HG02623 (cell line): ENCODE measurements around the gene SERPINA5.

ENCODE experiments used
- ATAC-seq: cut with Tn5 transposase; IDR thresholded peaks from one replicate; pipeline ENCODE4 v1.9.1; 2021; ENCODE audit warnings: moderate library complexity; ENCODE audit not compliant: unreplicated experiment

Gene SERPINA5

GRCh38 chr14:94548999-94549985, 31.9 kb upstream of the SERPINA5 start:
- no peak for ATAC-seq

GRCh38 chr14:94550041-94550440, 31.2 kb upstream of the SERPINA5 start:
- ATAC-seq: no peak

GRCh38 chr14:94555991-94556390, 25.2 kb upstream of the SERPINA5 start:
- ATAC-seq: no peak

- ATAC-seq: no peak
These were observed 23.9 kb upstream of the SERPINA5 start for GRCh38 chr14:94557327-94557726.

GRCh38 chr14:94558842-94559241, 22.4 kb upstream of the SERPINA5 start:
- ATAC-seq: no peak

GRCh38 chr14:94559638-94560290, 21.5 kb upstream of the SERPINA5 start:
- no peak for ATAC-seq

- ATAC-seq: no peak
These were observed 20.9 kb upstream of the SERPINA5 start for GRCh38 chr14:94560291-94560665.

GRCh38 chr14:94560751-94561655, 20.2 kb upstream of the SERPINA5 start, which contains the start of gene SERPINA4:
Gene SERPINA4, plus strand, starts transcription at chr14:94561442. Its CDS starts 2,041 bp downstream, at chr14:94563483.
- no peak for ATAC-seq

GRCh38 chr14:94561656-94562010, 19.6 kb upstream of the SERPINA5 start:
- no peak for ATAC-seq

- no peak for ATAC-seq
These were observed 19.2 kb upstream of the SERPINA5 start for GRCh38 chr14:94562022-94562421.

GRCh38 chr14:94562941-94563883, 18.0 kb upstream of the SERPINA5 start:
- no peak for ATAC-seq

- ATAC-seq: no peak
These were observed 16.8 kb upstream of the SERPINA5 start for GRCh38 chr14:94564381-94564780.

- no peak for ATAC-seq
These were observed 13.0 kb upstream of the SERPINA5 start for GRCh38 chr14:94568186-94568585.

- ATAC-seq: no peak
These were observed 11.7 kb upstream of the SERPINA5 start for GRCh38 chr14:94569381-94570001.

GRCh38 chr14:94570002-94570400, 11.2 kb upstream of the SERPINA5 start:
- no peak for ATAC-seq

GRCh38 chr14:94570440-94570839, 10.8 kb upstream of the SERPINA5 start:
- ATAC-seq: no peak

- ATAC-seq: no peak
These were observed 9.8 kb upstream of the SERPINA5 start for GRCh38 chr14:94571395-94571794.

- no peak for ATAC-seq
These were observed 9.3 kb upstream of the SERPINA5 start for GRCh38 chr14:94571950-94572349.

- no peak for ATAC-seq
These were observed 8.5 kb upstream of the SERPINA5 start for GRCh38 chr14:94572637-94573303.
